ENCODE data around the gene TCF12. TPM values are rescaled to one million over a fixed set of nuclear protein-coding genes. Genes with fewer than 3 reads are reported as not detected.

TCF12 gene
- total RNA-seq, 1 donor from 2014 or later: 144 TPM

DNA sequence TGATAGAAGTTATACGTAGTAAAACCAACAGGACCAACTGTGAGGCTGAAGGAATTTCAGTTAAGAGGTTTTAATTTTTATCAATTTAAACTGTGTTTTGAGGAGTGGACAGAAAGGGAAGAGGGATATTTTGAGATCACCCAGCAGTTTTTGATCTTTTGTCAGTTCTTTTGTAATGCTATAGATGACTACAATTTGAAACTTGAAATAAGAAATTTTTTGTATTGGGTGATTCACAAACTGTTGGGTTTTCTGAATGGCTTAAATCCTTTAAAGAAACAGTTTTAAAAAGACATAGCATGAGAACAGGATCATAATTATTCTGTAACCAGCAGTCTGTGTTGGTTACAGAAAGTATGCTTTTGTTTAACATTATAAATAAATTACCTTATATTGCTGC lies 67.4 kb downstream of the TCF12 start:
- TF ChIP-seq, protein P1, sequence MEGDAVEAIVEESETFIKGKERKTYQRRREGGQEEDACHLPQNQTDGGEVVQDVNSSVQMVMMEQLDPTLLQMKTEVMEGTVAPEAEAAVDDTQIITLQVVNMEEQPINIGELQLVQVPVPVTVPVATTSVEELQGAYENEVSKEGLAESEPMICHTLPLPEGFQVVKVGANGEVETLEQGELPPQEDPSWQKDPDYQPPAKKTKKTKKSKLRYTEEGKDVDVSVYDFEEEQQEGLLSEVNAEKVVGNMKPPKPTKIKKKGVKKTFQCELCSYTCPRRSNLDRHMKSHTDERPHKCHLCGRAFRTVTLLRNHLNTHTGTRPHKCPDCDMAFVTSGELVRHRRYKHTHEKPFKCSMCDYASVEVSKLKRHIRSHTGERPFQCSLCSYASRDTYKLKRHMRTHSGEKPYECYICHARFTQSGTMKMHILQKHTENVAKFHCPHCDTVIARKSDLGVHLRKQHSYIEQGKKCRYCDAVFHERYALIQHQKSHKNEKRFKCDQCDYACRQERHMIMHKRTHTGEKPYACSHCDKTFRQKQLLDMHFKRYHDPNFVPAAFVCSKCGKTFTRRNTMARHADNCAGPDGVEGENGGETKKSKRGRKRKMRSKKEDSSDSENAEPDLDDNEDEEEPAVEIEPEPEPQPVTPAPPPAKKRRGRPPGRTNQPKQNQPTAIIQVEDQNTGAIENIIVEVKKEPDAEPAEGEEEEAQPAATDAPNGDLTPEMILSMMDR (IDR thresholded peaks at IDR 0.05): no peak
- intact Hi-C loops (cut with DNase I): no loop called here
- Histone ChIP-seq H3K36me3 (no peaks in the 10 kb centered on the region), H3K4me3 (no peak overlapping the region), H3K27ac (no peak overlapping the region), H3K4me1 (peaks cover 0 to 11% of the 10 kb centered on the region in 2 donors), H3K9me3 (no peaks in the 10 kb centered on the region), H3K27me3 (no peaks in the 10 kb centered on the region)
- no peak for DNase-seq (ENCODE audit: low spot score in 2 of 2)

DNA sequence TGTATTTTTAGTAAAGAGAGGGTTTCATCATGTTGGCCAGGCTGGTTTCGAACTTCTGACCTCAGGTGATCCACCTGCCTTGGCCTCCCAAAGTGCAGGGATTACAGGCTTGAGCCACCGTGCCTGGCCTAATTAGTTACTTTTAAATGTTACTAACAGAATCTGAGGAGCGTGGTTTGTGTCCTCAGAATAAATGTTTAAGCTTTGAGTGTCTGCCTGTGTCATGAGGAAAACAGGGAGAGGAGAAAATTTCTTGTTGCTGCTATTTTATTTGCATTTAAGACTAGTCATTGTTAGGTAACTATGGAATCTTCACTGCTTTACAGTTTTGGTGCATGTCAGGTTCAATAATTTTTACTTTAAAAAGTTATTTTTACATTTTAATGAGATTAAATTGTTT lies 68.8 kb downstream of the TCF12 start:
- Histone ChIP-seq H3K27ac (no peak overlapping the region), H3K4me3 (no peak overlapping the region), H3K27me3 (no peaks in the 10 kb centered on the region), H3K9me3 (no peaks in the 10 kb centered on the region), H3K4me1 (peaks cover 0 to 11% of the 10 kb centered on the region in 2 donors), H3K36me3 (no peaks in the 10 kb centered on the region)
- TF ChIP-seq, protein P1 (IDR thresholded peaks at IDR 0.05): no peak
- intact Hi-C loops (cut with DNase I): no loop called here
- DNase-seq (ENCODE audit: low spot score in 2 of 2): no peak

DNA sequence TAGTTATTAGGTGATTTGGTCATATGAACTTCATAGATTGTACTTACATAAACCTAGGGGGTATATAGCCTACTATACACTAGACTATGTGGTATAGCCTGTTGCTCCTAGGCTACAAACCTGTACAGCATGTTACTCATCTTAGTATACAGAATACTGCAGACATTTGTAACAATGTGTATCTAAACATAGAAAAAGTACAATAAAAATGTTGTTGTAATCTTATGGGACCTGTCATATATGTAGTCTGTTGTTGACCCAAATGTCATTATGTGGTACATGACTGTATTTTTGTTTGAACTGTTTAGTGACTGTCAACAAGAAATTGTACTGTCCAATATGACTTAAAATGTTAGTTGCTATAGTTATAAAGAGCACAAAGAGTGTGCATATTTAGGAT lies 69.8 kb downstream of the TCF12 start:
- H3K4me3 ChIP-seq: no peak overlapping the region
- peaks cover 0 to 11% of the 10 kb centered on the region in 2 donors for H3K4me1 ChIP-seq
- H3K36me3 ChIP-seq: no peaks in the 10 kb centered on the region
- no peaks in the 10 kb centered on the region for H3K9me3 ChIP-seq
- DNase-seq (ENCODE audit: low spot score in 2 of 2): no peak
- TF ChIP-seq, protein P1 (IDR thresholded peaks at IDR 0.05): no peak
- intact Hi-C loops (cut with DNase I): no loop called here
- H3K27ac ChIP-seq: no peak overlapping the region
- H3K27me3 ChIP-seq: no peaks in the 10 kb centered on the region

DNA sequence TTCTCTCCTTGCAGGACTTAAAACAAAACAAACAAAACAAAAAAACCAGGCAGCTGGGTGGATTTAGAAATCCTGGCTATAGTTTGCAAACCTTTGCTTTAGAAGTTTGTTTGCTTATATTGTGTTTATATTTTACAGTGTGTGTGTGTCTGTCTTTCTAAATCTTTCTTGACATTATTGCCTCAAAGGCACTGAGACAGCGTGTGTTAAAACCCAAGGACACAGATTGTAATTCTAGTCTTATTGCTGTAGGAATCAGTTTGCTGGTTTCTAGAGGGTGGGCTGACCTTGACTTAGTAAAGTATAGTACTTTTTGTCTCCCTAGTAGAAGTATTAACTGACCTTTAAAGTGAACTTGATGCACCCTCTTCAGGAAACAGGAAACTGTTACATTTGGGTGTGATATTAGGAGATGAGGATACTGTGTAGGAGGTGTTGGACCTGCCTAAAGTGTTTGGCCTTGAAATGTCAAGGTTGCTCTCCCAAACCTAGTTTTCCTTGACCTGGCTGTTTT lies 71.0 kb downstream of the TCF12 start:
- TF ChIP-seq, protein P1 (IDR thresholded peaks at IDR 0.05): no peak
- H3K4me1 ChIP-seq: peaks cover 0 to 11% of the 10 kb centered on the region in 2 donors
- DNase-seq (ENCODE audit: low spot score in 2 of 2): no peak
- intact Hi-C loops (cut with DNase I): no loop called here
- no peak overlapping the region for H3K4me3 ChIP-seq
- no peaks in the 10 kb centered on the region for H3K36me3 ChIP-seq
- no peaks in the 10 kb centered on the region for H3K27me3 ChIP-seq
- H3K9me3 ChIP-seq: no peaks in the 10 kb centered on the region
- H3K27ac ChIP-seq: no peak overlapping the region

DNA sequence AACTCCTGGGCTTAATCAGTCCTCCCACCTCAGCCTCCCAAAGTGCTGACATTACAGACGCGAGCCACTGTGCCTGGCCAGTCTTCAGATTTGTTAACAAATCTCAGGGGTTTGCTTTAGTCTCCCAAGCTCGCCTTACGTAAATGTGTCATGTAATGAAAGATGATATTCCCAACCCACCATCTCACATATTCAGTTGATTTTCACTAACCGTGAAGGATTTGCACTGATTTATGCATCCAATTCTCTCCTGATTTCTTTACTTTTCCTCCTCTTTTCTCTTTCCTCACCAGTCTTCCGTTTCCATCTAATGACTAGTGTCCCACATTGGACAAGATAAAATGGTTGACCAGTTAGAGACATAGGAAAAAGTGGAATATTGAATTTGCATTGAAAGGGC lies 72.6 kb downstream of the TCF12 start:
- H3K36me3 ChIP-seq: no peaks in the 10 kb centered on the region
- no peaks in the 10 kb centered on the region for H3K9me3 ChIP-seq
- peaks cover 0 to 6% of the 10 kb centered on the region in 2 donors for H3K4me1 ChIP-seq
- no peak overlapping the region for H3K27ac ChIP-seq
- no peak for DNase-seq (ENCODE audit: low spot score in 2 of 2)
- intact Hi-C loops (cut with DNase I): no loop called here
- H3K4me3 ChIP-seq: no peak overlapping the region
- no peaks in the 10 kb centered on the region for H3K27me3 ChIP-seq
- TF ChIP-seq, protein P1 (IDR thresholded peaks at IDR 0.05): no peak

DNA sequence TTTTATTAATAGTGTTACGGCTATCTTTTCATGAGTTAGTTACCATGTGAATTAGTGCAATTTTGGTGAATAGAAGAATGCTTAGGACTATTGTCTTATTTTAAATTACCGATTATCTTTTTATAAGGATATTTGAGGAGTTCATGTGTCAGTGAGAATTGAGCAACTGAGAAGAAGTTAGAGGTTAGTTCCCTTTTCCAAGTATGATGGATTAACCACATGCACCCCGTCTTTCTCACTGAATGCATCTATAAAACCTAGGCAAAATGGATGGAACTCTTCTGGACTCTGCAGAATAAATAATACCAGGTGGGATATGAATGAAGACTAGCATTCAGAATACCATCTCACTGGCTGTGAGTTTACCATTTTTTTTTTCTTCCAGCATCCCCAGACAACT lies 74.3 kb downstream of the TCF12 start:
- no peak overlapping the region for H3K4me3 ChIP-seq
- DNase-seq (ENCODE audit: low spot score in 2 of 2): no peak
- TF ChIP-seq, protein P1 (IDR thresholded peaks at IDR 0.05): no peak
- H3K27me3 ChIP-seq: no peaks in the 10 kb centered on the region
- H3K9me3 ChIP-seq: no peaks in the 10 kb centered on the region
- H3K4me1 ChIP-seq: peaks cover 0 to 6% of the 10 kb centered on the region in 2 donors
- H3K27ac ChIP-seq: no peak overlapping the region
- intact Hi-C loops (cut with DNase I): no loop called here
- H3K36me3 ChIP-seq: no peaks in the 10 kb centered on the region
